Stimulated activated CD8-positive, alpha-beta memory T cell treated with anti-CD3 and anti-CD28 coated beads, Interleukin-12 subunit alpha, Interleukin-12 subunit beta, amount 100 ng/mL, for 24 hours (primary cell): ENCODE measurements around the gene SLC25A33.
A peak's percentile ranks its signal among the peaks of the same experiment; 100 is the strongest.
"Not testable (repeated sequence)": the region's sequence is repeated elsewhere in the genome, so short reads cannot be mapped to it uniquely, and the experiment has no call there.

ENCODE experiments used
- DNase-seq: peaks from one replicate; pipeline ENCODE4 v3.0.0-alpha.2; 2020; ENCODE audit errors: extremely low read depth

Gene SLC25A33

GRCh38 chr1:9625030-9625429, 85.8 kb downstream of the SLC25A33 start:
- not testable (repeated sequence) for DNase-seq

- no peak for DNase-seq
Observed at GRCh38 chr1:9626201-9626608, 86.9 kb downstream of the SLC25A33 start.

GRCh38 chr1:9628541-9629444, 89.5 kb downstream of the SLC25A33 start:
- no peak for DNase-seq

- DNase-seq = peak; percentile 53
Observed at GRCh38 chr1:9629445-9630201, 90.4 kb downstream of the SLC25A33 start.

GRCh38 chr1:9630331-9631111, 91.3 kb downstream of the SLC25A33 start:
- DNase-seq = no peak

DNA sequence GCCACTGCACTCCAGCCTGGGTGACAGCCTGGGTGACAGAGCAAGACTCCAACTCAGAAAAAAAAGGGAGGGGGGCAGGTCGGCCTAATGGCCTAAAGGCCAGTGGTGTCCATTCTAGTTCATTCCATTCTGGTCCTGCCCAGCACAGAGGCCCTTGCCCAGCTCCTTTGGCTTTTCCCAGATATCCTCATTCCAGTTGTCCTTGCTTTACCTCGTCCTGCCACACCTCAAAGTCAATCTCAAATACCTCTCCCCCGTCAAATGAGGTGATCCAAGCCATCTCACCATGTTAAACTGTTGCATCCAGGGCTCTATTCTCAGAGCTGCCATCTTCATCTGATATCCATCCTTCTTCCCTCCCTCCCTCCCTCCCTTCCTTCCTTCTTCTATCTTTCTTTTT, 92.3 kb downstream of the SLC25A33 start:
- DNase-seq = no peak

DNA sequence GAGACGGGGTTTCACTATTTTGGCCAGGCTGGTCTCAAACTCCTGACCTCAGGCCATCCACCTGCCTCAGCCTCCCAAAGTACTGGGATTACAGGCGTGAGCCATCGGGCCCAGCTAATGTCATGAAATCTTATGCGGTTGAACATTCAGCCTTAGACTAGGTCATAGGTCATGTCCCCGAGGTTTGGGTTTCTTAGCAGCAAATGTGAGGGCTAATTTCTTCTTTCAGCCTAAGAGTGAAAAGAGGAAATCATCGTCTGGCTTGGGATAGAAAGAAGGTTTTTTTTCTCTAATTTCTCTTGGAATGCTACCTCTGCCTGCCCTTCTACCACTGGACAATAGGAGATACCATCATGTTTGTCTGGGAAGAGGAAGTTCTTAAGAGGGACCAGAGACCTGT, 94.2 kb downstream of the SLC25A33 start:
- DNase-seq = no peak

GRCh38 chr1:9634582-9634981, 95.3 kb downstream of the SLC25A33 start:
- DNase-seq = no peak
